HT1080 (cell line): ENCODE measurements around the gene CHMP2B. TPM values are rescaled to one million over a fixed set of nuclear protein-coding genes. Genes with fewer than 3 reads are reported as not detected.
"Not testable (repeated sequence)": the region's sequence is repeated elsewhere in the genome, so short reads cannot be mapped to it uniquely, and the experiment has no call there.

Experiments
- DNase-seq: peaks from one replicate; pipeline ENCODE4 v3.0.0-alpha.2; 2015; ENCODE audit warnings: low read depth
- total RNA-seq: library from RNA; depleted of rRNA; stranded (reverse); fragments of >200 nt; shearing (Covaris generic); gene quantifications from 2 replicates; pipeline ENCODE4 v1.2.3, GENCODE V29; 2014

Gene CHMP2B
- total RNA-seq, 1 experiment from 2014 or later, result 20.4 TPM

DNA sequence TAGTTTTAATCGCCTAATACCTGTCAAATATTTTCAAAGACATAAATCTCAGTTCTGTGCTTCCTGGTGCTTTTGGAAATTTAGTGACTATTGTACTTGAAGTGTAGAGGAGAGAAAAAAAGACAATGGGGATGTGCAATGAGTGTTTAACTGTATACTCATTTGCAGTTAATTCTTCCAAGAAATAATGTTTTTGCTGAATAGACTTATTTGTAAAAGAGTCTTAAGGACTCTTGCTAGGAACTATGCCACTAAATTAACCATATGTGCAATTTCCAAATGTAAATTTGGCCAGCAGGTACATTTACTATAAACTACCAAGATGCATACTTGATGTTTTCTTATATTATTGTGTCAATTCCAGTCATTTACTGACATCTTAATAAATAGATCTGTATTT, 2.0 kb downstream of the CHMP2B start:
- DNase-seq, result no peak

DNA sequence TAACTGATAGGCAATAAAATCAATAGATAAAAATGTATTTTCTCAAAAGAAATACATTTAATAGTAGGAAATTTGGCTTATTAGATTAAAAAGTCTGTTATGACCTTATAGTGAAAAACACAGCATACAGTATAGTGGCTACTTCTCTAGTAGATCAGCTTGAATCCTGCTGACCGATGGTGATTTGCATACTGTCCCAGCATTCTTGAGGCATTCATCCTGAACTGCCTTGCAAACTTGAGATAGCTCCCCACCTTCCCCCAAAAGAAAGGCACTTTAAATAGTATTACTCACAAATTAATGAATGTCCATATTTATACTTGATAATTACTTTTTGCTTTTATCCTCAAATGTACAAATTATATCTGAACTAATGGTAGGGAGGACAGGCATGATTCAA, 6.7 kb downstream of the CHMP2B start:
- DNase-seq, result no peak

GRCh38 chr3:87236093-87236492, 9.0 kb downstream of the CHMP2B start:
- DNase-seq, result peak; percentile 1

DNA sequence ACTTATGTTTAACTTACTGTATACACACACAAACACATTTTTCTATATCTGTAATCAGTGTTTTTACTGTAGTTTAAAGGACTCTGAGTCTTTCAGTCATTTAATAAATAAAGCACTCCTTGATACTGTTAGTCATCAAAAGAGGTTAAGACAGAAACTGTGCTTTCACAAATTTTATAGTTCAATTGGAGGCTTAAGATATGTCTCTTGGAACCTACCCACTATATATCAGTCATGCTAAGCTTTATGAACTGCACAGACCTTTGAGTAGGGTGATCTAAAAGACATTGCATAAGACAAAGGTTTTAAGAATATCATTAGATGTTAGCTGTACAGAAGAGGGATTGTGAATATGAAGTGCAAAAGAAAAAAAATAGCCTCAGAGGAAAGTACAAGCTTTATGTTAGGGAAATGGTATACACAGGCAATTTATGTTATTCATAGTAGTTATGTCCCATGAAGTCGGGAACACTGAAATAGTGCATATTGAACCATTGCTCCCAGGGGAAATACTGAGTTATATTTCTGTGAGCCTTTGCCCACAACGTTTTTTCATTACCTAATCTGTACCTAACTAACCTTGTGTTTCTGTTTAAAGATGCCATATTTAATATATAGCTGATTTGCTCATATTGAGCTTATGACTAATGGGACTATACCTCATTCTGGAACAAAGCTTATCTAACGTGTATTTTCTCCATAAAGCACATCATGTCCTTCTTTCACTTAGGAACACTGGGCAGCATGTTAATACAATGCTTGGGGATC, 19.7 kb downstream of the CHMP2B start:
- no peak for DNase-seq

DNA sequence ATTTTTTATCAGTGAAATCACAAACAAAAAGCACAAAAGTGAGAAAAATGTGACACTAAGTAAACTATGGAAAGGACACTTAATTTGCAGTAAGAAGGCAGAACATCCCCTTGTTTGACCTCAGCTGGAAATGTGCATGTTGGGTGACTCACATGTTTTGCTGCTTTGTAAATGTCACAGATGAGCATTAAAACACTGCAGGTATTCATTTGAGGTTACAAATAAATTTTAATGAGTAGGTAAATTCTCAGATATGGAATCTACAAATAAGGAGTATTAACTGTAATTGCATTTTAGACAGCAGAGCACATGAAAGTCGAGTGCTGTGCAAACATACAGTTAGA, 20.3 kb downstream of the CHMP2B start:
- no peak for DNase-seq

DNA sequence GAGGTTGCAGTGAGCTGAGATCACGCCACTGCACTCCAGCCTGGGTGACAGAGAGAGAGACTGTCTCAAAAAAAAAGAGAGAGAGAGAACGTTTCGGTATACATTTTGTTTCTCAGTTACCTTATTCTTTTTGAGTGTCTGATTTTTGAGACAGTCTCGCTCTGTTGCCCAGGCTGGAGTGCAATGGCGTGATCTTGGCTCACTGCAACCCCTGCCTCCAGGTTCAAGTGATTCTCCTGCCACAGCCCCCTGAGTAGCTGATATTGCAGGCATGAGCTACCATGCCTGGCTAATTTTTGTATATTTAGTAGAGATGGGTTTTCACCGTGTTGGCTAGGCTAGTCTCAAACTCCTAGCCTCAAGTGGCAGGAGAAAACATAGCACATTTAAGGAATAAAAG, 21.1 kb downstream of the CHMP2B start:
- DNase-seq, result not testable (repeated sequence)

DNA sequence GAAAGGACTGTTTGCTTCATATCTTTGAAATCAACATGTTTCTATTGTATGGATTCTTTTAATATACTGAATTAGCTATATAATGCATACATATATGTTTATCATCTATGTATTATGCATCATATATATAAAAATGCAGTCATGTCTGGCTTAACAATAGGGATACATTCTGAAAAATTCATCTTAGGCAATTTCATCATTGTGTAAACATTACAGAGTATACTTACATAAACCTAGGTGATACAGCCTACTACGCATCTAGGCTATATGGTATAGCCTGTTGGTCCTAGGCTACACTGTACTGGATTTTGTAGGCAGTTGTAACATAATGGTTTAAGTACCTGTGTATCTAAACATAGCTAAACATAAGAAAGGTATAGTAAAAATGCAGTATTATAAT, 21.7 kb downstream of the CHMP2B start:
- DNase-seq, result no peak

DNA sequence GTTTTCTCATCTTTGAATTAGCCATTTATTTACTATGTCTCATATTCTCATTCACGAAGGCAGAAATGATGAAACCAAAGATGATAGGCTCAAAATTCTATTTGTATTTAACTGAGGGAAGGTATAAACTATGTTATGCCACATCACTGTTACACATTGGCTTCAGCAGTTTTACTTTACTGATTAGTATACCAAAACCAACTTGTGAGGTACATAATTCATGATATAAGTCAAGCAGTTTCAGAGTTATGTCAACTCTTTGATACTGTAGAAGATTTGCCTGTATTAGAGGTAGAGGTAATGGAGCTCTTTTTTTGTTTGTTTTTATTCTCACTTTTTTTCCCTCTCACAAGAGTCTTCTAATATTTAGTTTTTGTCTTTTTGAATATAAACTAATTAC, 22.9 kb downstream of the CHMP2B start:
- no peak for DNase-seq

- DNase-seq, result peak; percentile 40
These were observed 33.2 kb downstream of the CHMP2B start for GRCh38 chr3:87260270-87260669.

- no peak for DNase-seq
These were observed 34.8 kb downstream of the CHMP2B start for GRCh38 chr3:87261925-87262324.

DNA sequence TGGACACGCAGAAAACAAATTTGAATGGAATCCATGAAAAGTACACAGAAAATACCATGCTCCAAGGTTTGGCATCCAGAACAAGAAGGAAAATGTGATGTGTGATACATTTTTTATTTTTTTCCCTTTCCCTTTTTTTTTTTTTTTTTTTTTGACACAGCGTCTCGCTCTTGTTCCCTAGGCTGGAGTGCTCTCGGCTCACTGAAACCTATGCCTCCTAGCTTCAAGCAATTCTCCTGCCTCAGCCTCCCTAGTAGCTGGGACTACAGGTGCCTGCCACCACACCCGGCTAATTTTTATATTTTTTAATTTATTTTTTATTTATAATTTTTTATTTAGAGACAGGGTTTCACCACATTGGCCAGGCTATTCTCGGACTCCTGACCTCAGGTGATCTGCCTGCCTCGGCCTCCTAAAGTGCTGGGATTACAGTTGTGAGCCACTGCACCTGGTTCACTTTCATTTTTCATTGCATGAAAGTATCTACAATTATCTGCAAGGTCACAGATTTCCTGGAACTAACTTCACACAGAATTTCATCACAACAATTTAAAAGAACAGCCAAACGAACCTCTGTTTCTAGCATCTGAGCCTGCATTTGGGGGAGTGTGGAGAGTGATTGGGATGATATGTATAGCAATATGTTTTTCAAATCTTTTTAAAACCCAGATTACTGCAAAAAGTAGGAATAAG, 41.0 kb downstream of the CHMP2B start:
- no peak for DNase-seq

DNA sequence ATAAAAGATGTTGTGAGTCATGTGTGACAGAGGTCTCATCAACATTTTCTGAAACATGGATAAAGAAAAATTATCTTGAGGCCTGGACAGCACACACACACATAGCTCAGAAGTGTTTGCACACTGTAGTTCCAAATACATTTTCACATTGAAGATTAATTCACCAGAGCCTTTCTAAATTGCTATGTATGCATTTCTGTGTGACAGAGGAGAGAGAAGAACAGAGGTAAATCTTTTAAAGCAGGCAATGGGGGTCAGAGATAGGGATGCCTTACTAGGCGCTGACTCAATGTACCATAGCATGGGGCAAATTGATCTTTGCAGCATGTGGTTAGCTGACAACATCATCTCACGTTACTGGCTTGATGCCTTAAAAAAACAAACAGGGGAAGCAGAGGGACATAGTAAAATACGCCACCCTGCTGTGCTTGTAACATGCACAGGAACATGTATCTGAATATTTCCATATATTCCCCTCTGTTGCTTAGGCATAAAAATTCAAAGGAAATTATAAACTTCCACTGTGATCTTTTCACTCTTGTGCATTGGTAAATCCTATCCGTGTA, 41.6 kb downstream of the CHMP2B start:
- DNase-seq, result no peak

- DNase-seq, result no peak
These were observed 42.6 kb downstream of the CHMP2B start for GRCh38 chr3:87269723-87270122.

GRCh38 chr3:87270908-87271700, 44.0 kb downstream of the CHMP2B start:
- DNase-seq, result peak; percentile 52

DNA sequence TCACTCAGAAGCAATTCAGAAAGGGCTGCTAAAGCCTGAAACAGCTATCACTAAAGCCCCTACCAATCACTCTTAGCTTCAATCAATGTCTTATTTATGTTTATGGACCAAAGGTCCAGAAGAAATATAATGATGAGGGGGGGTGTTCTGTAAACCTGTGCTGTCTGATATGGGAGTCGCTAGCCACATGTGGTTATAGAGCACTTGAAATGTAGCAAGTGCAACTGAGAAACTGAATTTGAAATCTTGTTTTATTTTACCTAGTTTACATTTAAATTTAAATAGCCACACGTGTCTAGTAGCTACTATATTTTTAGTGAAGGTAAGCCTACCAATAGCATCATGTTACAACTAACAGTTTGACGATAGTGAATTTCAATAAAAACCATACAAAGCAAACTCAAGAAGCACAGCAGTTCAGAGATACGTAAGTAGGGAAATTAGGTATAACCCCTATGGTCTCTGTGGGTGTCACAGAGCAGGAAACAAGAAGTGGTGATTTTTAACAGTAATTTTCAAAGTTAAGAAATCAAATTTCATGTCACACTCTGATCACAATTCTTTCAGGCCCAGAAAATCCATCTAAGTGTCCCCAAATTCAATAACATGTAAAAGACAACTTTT, 45.7 kb downstream of the CHMP2B start:
- no peak for DNase-seq

DNA sequence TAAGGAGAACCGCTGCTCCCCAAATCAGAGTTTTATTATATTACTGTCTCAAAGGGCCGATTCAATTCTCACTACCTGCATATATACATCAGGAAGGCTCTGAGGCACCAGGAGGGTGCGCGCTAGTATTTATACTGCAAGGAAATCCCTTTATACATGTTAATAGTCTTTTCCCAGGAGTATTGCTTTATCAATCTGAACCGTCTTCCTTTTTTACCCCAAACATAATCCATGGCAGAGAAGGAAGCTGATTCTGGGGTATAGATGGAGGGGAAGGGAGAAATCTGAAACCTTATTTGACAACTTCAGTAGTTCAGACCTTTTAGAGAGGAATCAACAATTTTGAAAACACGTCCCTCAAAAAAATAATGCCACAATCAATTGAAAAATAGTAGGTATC, 49.4 kb downstream of the CHMP2B start, which contains the start of gene POU1F1:
TSS of gene POU1F1 (minus strand) at position 101 of the 400 bp plus-strand sequence. CDS start 122 bp downstream, outside the sequence.
- no peak for DNase-seq

GRCh38 chr3:87287011-87287410, 59.9 kb downstream of the CHMP2B start:
- DNase-seq, result peak; percentile 66

DNA sequence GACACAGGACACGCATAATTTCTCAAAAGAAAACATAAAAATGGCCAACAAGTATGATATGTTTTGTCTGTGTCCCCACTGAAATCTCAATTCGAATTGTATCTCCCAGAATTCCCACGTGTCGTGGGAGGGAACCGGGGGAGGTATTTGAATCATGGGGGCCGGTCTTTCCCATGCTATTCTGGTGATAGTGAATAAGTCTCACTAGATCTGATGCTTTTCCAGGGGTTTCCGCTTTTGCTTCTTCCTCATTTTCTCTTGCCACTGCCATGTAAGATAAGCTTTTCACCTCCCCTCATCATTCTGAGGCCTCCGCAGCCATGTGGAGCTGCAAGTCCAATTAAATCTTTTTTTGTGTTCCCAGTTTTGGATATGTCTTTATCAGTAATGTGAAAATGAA, 61.3 kb downstream of the CHMP2B start:
- no peak for DNase-seq

DNA sequence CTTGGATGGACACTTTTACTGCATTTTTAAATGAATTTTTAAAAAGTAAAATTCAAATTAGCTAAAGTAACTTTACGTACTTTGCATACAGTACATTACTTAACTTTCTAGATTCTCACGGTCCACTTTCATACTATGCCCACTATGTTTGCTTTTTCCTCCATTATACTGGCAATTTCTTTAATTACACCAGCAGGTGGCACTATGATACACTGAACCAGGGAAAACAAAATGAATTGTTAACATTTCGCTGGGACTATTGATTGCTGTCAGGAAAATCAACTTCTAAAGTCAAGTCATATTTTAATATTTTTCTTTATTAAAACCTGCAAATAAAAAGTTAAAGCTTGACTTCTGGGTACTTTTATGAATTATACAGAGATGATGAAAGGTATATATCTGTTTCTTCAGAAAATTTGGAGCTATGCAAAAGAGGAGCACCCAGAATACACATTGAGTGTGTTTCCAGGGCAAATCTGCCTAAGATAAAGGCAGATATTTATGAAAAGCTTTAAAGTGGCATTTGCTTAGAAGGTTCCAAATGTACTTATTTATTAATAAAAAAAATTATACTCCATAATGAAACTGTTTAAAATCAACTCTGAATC, 71.1 kb downstream of the CHMP2B start:
- DNase-seq, result peak; percentile 44

GRCh38 chr3:87305031-87305430, 77.9 kb downstream of the CHMP2B start:
- DNase-seq, result not testable (repeated sequence)
